CD14-positive monocyte (primary cell): ENCODE data around the gene MON2. TPM values are rescaled to one million over a fixed set of nuclear protein-coding genes. Genes with fewer than 3 reads are reported as not detected.

ENCODE experiments used
- DNase-seq, 3 donors: peaks; one replicate each; pipeline ENCODE4 v3.0.0-alpha.2; 2011 to 2022
- H2AFZ ChIP-seq: 2 replicates; pipeline ENCODE4 v1.6.0; 2012; ENCODE audit warnings: mild to moderate bottlenecking, low read depth, low read length, inconsistent platforms; ENCODE audit not compliant: insufficient read depth, poor library complexity, severe bottlenecking
- H3K27ac ChIP-seq, 2 donors: 1 replicate in 1 of 2; 2 replicates in 1 of 2; pipeline ENCODE4 v1.5.1; 2012 to 2013; ENCODE audit warnings: low read length in 2 of 2, control low read depth in 1 of 2, inconsistent platforms in 1 of 2, low read depth in 1 of 2, mild to moderate bottlenecking in 1 of 2
- H3K27me3 ChIP-seq, 2 donors: one replicate each; pipeline versions ENCODE4 v1.6.0 to v1.6.1; 2011 to 2013; ENCODE audit warnings: low read length in 2 of 2; ENCODE audit not compliant: control insufficient read depth in 2 of 2, insufficient read depth in 2 of 2
- H3K36me3 ChIP-seq, 2 donors: replicated peaks in 1 of 2; 1 replicate in 1 of 2; 2 replicates in 1 of 2; pipeline versions ENCODE4 v1.5.1 to v1.6.1; 2012 to 2013; ENCODE audit warnings: low read length in 2 of 2, control low read depth in 1 of 2, inconsistent platforms in 1 of 2, mild to moderate bottlenecking in 1 of 2; ENCODE audit not compliant: insufficient read depth in 2 of 2, control insufficient read depth in 1 of 2
- H3K4me1 ChIP-seq, 2 donors: 1 replicate in 1 of 2; 2 replicates in 1 of 2; pipeline versions ENCODE4 v1.5.1 to v1.6.1; 2012 to 2013; ENCODE audit warnings: low read length in 2 of 2, control low read depth in 1 of 2, inconsistent platforms in 1 of 2, mild to moderate bottlenecking in 1 of 2, moderate library complexity in 1 of 2; ENCODE audit not compliant: insufficient read depth in 2 of 2, control insufficient read depth in 1 of 2
- H3K4me2 ChIP-seq: replicated peaks from 2 replicates; pipeline ENCODE3; 2012; ENCODE audit warnings: low read length, moderate library complexity, mild to moderate bottlenecking; ENCODE audit not compliant: poor library complexity, severe bottlenecking; ENCODE audit errors: extremely low read depth
- H3K4me3 ChIP-seq, 3 experiments: fragments of 200-600 bp in 1 of 3; sonication (generic) in 1 of 3; replicated peaks in 1 of 3; 1 replicate in 2 of 3; 2 replicates in 1 of 3; pipeline ENCODE4 v1.5.1; 2011 to 2013; ENCODE audit warnings: low read length in 3 of 3, mild to moderate bottlenecking in 3 of 3, control low read depth in 2 of 3, low read depth in 2 of 3, inconsistent platforms in 1 of 3, moderate library complexity in 1 of 3
- H3K79me2 ChIP-seq: 2 replicates; pipeline ENCODE4 v1.6.0; 2012; ENCODE audit warnings: mild to moderate bottlenecking, control low read depth, inconsistent platforms, low read length, moderate library complexity; ENCODE audit not compliant: insufficient read depth
- H3K9ac ChIP-seq: 2 replicates; pipeline ENCODE4 v1.6.0; 2017; ENCODE audit warnings: low read length, mild to moderate bottlenecking; ENCODE audit not compliant: insufficient read depth, poor library complexity, severe bottlenecking
- H3K9me3 ChIP-seq, 2 donors: replicated peaks in 1 of 2; 1 replicate in 1 of 2; 2 replicates in 1 of 2; pipeline versions ENCODE4 v1.5.1 to v1.6.1; 2012 to 2013; ENCODE audit warnings: low read length in 2 of 2, control low read depth in 1 of 2; ENCODE audit not compliant: control insufficient read depth in 1 of 2, insufficient read depth in 1 of 2
- H4K20me1 ChIP-seq: 2 replicates; pipeline ENCODE4 v1.6.0; 2012; ENCODE audit warnings: mild to moderate bottlenecking, low read length, control low read depth, moderate library complexity; ENCODE audit not compliant: insufficient read depth
- H3K27ac Mint-ChIP-seq, 7 donors: one replicate each; pipeline ENCODE4 v1.8.0; 2020; ENCODE audit warnings: mild to moderate bottlenecking in 7 of 7, mixed read lengths in 7 of 7, moderate library complexity in 6 of 7, inconsistent platforms in 2 of 7
- H3K27me3 Mint-ChIP-seq, 3 donors: one replicate each; pipeline ENCODE4 v1.8.0; 2021 to 2022; ENCODE audit warnings: low read depth in 3 of 3, mild to moderate bottlenecking in 3 of 3, mixed read lengths in 3 of 3, moderate library complexity in 3 of 3, inconsistent platforms in 1 of 3
- H3K36me3 Mint-ChIP-seq, 2 donors: one replicate each; pipeline ENCODE4 v1.8.0; 2020; ENCODE audit warnings: mixed read lengths in 2 of 2, inconsistent platforms in 1 of 2, mild to moderate bottlenecking in 1 of 2
- H3K4me1 Mint-ChIP-seq: one replicate; pipeline ENCODE4 v1.8.0; 2020; ENCODE audit warnings: mild to moderate bottlenecking, mixed read lengths
- H3K4me3 Mint-ChIP-seq, 2 donors: one replicate each; pipeline ENCODE4 v1.8.0; 2020; ENCODE audit warnings: mild to moderate bottlenecking in 2 of 2, mixed read lengths in 2 of 2, moderate library complexity in 1 of 2
- H3K9me3 Mint-ChIP-seq, 7 donors: one replicate each; pipeline ENCODE4 v1.8.0; 2020 to 2022; ENCODE audit warnings: mixed read lengths in 7 of 7, mild to moderate bottlenecking in 6 of 7, moderate library complexity in 6 of 7, inconsistent platforms in 2 of 7
- WGBS: methylation state at CpG from one replicate; pipeline ENCODE4 v1.1.5; 2013; ENCODE audit warnings: missing lambda C conversion rate; ENCODE audit not compliant: insufficient coverage; 5-methylcytosine and 5-hydroxymethylcytosine counted together
- intact Hi-C, 2 donors: fragments of 100-400 bp; cut with micrococcal nuclease; formaldehyde crosslinking; loops; one replicate each; pipeline versions ENCODE4 v1.15.0 to v1.15.1; 2023
- polyA plus RNA-seq, 3 donors: library from polyadenylated mRNA; depleted of rRNA in 1 of 3; unstranded in 2 of 3; stranded (reverse) in 1 of 3; fragments of 300-500 nt in 2 of 3; fragments of >200 nt in 1 of 3; fragmentation: Illumina TruSeq in 2 of 3; gene quantifications; 1 replicate in 2 of 3; 2 replicates in 1 of 3; pipeline ENCODE4 v1.2.3, GENCODE V29; 2012 to 2021
- TF ChIP-seq, protein P1 (sequence below): fragments of 200-600 bp; IDR thresholded peaks from one replicate; pipeline ENCODE4 v1.8.0; 2022; ENCODE audit warnings: antibody characterized with exemption, mild to moderate bottlenecking

The MON2 gene
- polyA plus RNA-seq, 3 donors = 6.8 to 17.0 (median 9.6) TPM

DNA sequence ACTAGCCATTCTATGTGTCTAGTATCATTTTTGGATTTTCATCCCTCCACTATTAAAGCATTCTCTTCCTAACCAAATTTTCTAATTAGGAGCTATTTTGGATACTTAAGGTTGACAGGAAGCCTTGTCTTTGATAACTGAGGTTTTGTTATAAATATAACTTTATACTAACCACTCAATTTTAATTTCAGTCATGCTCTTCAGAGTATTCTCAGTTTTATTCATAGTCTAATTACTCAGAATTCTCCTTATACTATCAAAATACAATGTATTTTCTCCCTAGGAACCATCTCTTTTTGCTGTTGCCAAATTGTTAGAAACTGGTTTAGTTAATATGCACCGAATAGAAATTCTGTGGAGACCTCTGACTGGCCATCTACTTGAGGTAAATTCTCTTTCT, 76.2 kb downstream of the MON2 start:
- no peak overlapping the region for H3K27ac Mint-ChIP-seq
- no peak overlapping the region for H3K4me3 ChIP-seq
- no peak overlapping the region for H3K4me2 ChIP-seq
- no peaks in the 10 kb centered on the region for H3K27me3 Mint-ChIP-seq
- no peak overlapping the region for H3K4me3 Mint-ChIP-seq
- H3K36me3 Mint-ChIP-seq = peaks cover 60 to 74% of the 10 kb centered on the region in 2 donors
- no peaks in the 10 kb centered on the region for H3K9me3 Mint-ChIP-seq
- H3K4me1 Mint-ChIP-seq = no peaks in the 10 kb centered on the region
- H3K4me1 ChIP-seq = no peaks in the 10 kb centered on the region
- intact Hi-C loops = no loop called here
- H3K36me3 ChIP-seq = peaks cover 85 to 86% of the 10 kb centered on the region in 2 donors
- no peak overlapping the region for H3K9ac ChIP-seq
- TF ChIP-seq, protein P1, sequence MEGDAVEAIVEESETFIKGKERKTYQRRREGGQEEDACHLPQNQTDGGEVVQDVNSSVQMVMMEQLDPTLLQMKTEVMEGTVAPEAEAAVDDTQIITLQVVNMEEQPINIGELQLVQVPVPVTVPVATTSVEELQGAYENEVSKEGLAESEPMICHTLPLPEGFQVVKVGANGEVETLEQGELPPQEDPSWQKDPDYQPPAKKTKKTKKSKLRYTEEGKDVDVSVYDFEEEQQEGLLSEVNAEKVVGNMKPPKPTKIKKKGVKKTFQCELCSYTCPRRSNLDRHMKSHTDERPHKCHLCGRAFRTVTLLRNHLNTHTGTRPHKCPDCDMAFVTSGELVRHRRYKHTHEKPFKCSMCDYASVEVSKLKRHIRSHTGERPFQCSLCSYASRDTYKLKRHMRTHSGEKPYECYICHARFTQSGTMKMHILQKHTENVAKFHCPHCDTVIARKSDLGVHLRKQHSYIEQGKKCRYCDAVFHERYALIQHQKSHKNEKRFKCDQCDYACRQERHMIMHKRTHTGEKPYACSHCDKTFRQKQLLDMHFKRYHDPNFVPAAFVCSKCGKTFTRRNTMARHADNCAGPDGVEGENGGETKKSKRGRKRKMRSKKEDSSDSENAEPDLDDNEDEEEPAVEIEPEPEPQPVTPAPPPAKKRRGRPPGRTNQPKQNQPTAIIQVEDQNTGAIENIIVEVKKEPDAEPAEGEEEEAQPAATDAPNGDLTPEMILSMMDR = no peak
- H2AFZ ChIP-seq = no peak overlapping the region
- no CpG with 5 or more reads among the region's 1 CpG for WGBS
- H3K27me3 ChIP-seq = no peaks in the 10 kb centered on the region
- no peaks in the 10 kb centered on the region for H3K9me3 ChIP-seq
- no peak for DNase-seq
- H3K79me2 ChIP-seq = no peaks in the 10 kb centered on the region
- H3K27ac ChIP-seq = no peak overlapping the region
- H4K20me1 ChIP-seq = no peaks in the 10 kb centered on the region

DNA sequence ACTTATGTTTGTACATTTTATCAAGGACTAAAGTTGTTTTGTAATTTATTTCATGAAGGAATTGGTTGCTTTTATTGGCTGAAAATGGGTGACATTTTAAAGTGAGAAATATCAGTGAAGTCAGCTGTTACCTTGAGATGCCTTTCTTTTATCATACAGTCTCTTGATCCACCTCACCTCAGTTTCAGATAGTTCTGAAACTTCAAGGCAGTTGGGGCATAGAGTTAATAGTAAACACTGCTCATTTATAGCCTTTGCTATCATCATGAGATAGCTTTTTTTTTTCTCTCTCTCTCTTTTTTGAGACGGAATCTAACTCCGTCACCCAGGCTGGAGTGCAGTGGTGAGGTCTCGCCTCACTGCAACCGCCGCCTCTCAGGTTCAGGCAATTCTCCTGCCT, 76.7 kb downstream of the MON2 start:
- no peak overlapping the region for H3K9ac ChIP-seq
- H3K36me3 Mint-ChIP-seq = peaks cover 61 to 74% of the 10 kb centered on the region in 2 donors
- no peaks in the 10 kb centered on the region for H3K79me2 ChIP-seq
- intact Hi-C loops = no loop called here
- no peaks in the 10 kb centered on the region for H3K4me1 ChIP-seq
- no peaks in the 10 kb centered on the region for H4K20me1 ChIP-seq
- no peak overlapping the region for H3K27ac ChIP-seq
- no peak overlapping the region for H2AFZ ChIP-seq
- H3K27ac Mint-ChIP-seq = no peak overlapping the region
- no peak overlapping the region for H3K4me3 Mint-ChIP-seq
- peaks cover 86% of the 10 kb centered on the region in 2 donors for H3K36me3 ChIP-seq
- no peaks in the 10 kb centered on the region for H3K27me3 ChIP-seq
- no peaks in the 10 kb centered on the region for H3K9me3 Mint-ChIP-seq
- H3K4me3 ChIP-seq = no peak overlapping the region
- TF ChIP-seq, protein P1 = no peak
- WGBS = 100% methylated on average over 4 of the region's 5 CpGs
- H3K4me1 Mint-ChIP-seq = no peaks in the 10 kb centered on the region
- H3K27me3 Mint-ChIP-seq = no peaks in the 10 kb centered on the region
- no peaks in the 10 kb centered on the region for H3K9me3 ChIP-seq
- no peak for DNase-seq
- H3K4me2 ChIP-seq = no peak overlapping the region
